Measurements from ENCODE around the gene GATA5. TPM values are rescaled to one million over a fixed set of nuclear protein-coding genes. Genes with fewer than 3 reads are reported as not detected.

Gene GATA5
- under 1 TPM in 3 of 10 donors, not detected in 7; 0.04 to 0.14 (median 0.05) TPM for polyA plus RNA-seq (ENCODE audit: insufficient read length in 10 of 10)
- long read RNA-seq, donor 1 = 0 reads
- long read RNA-seq, donor 2, partial matches to known transcripts = 0 of 13 reads
- long read RNA-seq, donor 2, other reads (novel, unspliced or antisense) = 13 of 13 reads
- long read RNA-seq, donor 3 = 0 reads
- long read RNA-seq, donor 4 = 0 reads
- long read RNA-seq, donor 5 = 0 reads
- long read RNA-seq, donor 6 = 0 reads
- long read RNA-seq, donor 7, partial matches to known transcripts = 0 of 8 reads
- long read RNA-seq, donor 7, other reads (novel, unspliced or antisense) = 8 of 8 reads
- long read RNA-seq, donor 8 = 0 reads
- long read RNA-seq, donor 9 = 0 reads

DNA sequence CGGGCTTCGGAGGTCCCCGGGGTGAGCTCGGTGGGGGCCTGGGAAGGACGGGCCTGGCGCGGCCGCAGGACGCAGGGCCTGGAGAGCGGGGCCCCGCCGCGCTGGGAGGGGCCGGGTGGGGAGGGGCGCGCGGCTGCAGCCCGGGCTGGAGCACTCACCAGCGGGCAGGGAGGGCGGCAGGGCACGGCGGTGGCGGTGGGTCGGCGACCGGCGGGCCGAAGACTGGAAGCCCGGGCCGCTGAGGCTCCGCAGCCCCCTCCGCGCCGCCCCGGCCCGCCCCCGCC lies at the start of gene GATA5:
Gene GATA5, minus strand, starts transcription at position 224 of the 284 bp plus-strand sequence. CDS start 474 bp downstream, outside the sequence.
- no peak for DNase-seq

- no peak for DNase-seq
Observed at GRCh38 chr20:62525014-62525413, 49.2 kb upstream of the GATA5 start.

DNA sequence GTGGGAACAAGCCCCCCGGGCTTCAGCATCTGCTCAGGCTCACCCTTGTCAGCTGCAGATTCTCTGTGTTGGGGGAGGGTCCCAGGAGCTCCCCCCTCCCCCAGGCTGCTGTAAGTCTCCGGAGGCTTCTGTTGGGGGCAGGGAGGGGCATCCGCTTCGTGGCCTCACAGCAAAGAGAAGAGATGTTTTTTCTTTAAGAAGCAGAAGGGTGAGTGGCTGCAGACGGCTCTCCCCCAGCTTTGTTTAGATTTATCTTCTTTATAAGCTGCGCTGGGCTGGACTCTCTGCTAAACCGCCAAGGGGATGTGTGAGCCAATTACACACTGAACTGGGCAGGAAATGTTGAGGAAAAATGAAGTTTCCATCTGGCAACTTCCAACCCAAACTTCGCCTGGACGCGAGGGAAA lies 48.7 kb upstream of the GATA5 start:
- DNase-seq = peak in 2 of 3 donors; percentile 61 to 79

DNA sequence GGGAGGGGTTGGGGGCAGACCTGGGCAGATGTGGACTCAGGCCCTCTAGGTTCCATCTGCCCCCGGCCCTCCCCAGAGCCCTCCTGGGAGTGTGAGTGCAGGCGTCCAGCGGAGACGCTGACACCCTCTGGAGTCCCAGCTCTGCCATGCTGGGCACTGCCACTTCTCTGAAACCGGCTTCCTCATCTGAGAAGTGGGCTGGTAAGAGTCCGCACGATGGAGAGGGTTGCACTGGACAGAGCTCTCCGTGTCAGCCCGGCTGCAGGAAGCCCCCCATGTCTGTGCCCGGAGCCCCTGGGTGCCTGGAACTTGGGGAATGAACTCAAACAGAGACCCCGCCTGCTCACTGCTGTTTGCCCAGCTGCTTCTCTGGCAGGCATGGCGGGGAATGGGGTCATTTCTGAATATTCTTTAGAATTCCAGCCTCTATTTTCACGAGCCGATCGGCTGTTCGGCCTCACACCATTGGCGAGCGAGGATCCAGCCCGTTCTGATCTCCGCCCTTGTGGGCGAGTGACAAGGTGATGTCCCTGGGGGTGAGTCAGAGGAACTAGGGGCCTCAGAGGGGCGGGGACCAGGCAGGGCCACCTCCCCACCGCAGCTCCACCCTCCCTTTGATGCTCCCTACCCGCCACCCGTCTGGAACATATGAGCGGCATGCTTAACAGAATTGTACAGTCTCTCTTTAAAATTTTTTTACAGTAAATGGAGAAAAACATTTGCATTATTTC lies 47.8 kb upstream of the GATA5 start:
- DNase-seq = no peak

- DNase-seq = no peak
Observed at GRCh38 chr20:62522748-62523396, 47.1 kb upstream of the GATA5 start.

DNA sequence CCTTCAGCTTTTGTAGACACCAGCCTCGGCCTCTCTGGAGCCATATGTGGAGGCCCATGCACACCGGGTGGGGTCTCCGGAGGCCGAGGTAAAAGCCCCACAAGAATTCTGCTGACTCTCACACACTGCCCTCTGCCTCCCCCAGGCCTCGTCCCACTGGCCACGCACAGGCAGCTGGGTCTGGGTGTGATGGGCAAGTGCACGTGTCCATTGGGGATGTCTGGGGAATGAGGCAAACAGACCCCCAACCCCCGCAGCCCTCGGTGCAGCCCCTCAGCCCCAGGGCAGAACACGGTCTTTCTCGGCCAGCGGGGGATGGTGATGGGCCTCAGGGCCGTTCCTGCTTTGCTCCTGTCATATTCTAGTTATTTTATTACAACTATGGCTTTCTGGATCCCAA lies 44.0 kb upstream of the GATA5 start:
- no peak for DNase-seq

GRCh38 chr20:62518911-62519310 lies 43.1 kb upstream of the GATA5 start:
- peak in 2 of 3 donors; percentile 38 to 56 for DNase-seq

DNA sequence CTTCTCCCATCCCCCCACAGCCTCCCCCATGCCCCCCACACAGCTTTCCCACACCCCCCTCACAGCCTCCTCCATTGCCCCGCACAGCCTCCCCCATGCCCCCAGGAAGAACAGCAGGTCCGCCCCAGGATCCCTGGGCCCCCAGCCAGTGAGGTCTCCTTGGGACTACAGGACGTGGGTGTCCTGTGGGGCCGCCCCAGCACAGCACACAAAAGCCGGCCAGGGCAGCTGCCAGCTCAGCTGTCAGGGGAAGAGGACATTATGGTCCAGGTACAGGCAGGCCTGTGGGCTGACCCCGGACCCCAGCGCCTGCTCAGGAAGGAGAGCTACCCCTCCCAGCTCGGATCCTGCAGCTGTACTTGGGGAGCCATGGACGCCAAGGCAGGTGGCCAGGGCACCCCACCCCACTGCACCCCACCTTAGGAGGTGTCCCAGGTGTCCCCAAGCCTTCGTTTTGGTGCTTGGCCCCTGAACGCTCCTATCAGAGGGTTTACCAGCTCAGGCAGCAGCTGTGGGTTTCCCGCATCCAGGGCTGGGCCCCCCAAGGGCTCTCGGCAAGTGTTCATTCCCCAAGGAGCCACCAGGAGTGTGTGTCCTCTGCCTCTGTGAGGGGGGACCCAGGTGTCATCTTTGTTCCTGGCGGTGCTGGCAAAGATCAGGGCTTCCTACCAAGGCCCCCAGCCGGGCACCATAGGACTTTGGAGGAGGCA lies 42.3 kb upstream of the GATA5 start:
- DNase-seq = peak in 1 of 3 donors; percentile 40

DNA sequence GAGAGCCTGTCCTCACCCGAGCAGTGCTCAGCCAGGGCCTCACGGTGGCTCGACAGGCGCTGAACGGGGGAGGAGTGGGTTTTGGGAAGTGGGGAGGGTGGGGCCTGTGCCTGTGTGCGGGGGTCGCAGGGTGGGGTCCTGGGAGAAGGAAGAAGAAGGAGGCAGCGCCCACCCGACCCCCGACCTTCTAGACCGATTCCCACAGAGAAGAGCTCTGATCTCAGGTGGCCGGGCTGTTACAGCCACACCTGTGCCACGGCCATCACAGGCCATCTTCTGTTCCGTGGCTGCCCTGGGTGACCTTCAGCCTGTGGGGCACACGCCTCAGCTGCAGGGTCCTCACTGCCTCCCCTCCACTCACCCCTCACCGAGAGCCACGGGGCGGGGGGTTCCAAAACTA lies 41.4 kb upstream of the GATA5 start:
- DNase-seq = no peak

GRCh38 chr20:62516338-62516737 lies 40.5 kb upstream of the GATA5 start:
- DNase-seq = no peak

- DNase-seq = no peak
Observed at GRCh38 chr20:62515826-62516225, 40.0 kb upstream of the GATA5 start.

DNA sequence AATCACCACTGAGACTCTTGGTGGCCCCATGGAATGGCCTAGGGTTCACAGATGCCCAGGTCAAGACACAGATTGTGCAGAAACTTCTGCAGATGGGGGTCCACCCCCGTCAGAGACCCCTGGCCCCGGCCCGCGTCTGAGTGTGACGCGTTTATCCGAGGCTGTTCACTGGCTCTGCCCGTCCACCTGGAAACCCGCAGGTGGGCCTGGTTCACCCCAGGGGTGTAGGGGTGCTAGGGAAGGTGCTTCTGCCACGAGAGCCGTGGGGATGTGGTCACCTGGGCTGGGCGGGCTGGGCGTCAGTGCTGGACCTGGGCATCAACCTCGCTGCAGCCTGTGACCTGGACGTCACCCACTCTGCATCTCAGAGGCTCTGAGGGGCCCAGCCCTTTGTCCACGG lies 39.5 kb upstream of the GATA5 start:
- DNase-seq = no peak

- DNase-seq = no peak
Observed at GRCh38 chr20:62513991-62514390, 38.2 kb upstream of the GATA5 start.

DNA sequence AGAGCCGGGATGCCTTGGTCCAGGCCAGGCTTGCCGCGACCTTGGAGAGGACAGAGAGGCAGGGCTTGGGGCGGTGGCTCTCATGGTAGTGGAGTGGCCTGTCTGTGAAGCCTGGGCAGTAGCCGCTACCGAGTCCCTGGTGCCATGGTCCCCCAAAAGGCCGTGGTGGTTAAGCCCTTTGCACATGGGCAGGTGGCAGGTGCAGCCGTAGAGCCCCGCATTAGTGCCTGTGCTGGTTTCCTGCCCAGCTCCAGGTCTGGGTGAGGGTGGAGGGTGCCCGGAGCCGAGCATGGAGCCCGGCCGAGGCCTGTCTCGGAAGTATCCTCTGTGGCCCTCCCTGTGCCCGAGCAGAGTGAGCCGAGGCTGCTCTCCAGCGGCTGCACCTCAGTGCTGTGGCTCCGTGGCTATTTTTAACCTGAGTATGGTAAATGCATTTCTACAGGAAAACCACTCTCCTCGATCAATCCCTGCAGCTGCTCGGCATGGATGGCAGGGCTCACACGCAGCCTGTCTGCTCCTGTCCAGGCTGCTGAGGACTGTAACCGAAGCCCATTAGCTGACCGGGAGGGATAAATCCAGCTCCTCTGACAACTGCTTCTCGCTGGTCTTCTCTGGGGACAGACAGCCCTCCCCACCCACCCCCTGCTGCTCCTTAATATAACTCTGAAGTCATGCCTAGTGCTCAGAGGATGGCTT lies 36.3 kb upstream of the GATA5 start:
- peak; percentile 62 to 75 (median 68) for DNase-seq

GRCh38 chr20:62511300-62511914 lies 35.6 kb upstream of the GATA5 start:
- peak in 2 of 3 donors; percentile 50 to 55 for DNase-seq

GRCh38 chr20:62508641-62509051 lies 32.9 kb upstream of the GATA5 start:
- DNase-seq = no peak

- DNase-seq = no peak
Observed at GRCh38 chr20:62507991-62508640, 32.3 kb upstream of the GATA5 start.

GRCh38 chr20:62507323-62507722 lies 31.5 kb upstream of the GATA5 start:
- DNase-seq = no peak

GRCh38 chr20:62506791-62507190 lies 31.0 kb upstream of the GATA5 start:
- no peak for DNase-seq

- DNase-seq = no peak
Observed at GRCh38 chr20:62506087-62506486, 30.3 kb upstream of the GATA5 start.

All from muscle of back (tissue), 13 donors.